ENCODE measurements around the gene CREBRF. TPM values are rescaled to one million over a fixed set of nuclear protein-coding genes. Genes with fewer than 3 reads are reported as not detected.
A peak's percentile ranks its signal among the peaks of the same experiment; 100 is the strongest.
"Not testable (repeated sequence)": the region's sequence is repeated elsewhere in the genome, so short reads cannot be mapped to it uniquely, and the experiment has no call there.

The CREBRF gene
- total and polyA plus RNA-seq, 2 of the 4 experiments (the other 2 are of a cell fraction), result 3.2 to 16.1 TPM

- Histone ChIP-seq H3K4me1 (ENCODE audit: control insufficient read depth, insufficient read depth, low read length) (peaks cover 13% of the 10 kb centered on the region), H3K27ac (ENCODE audit: insufficient read depth, low read length) (no peak overlapping the region), H3K9me1 (ENCODE audit: insufficient read depth, low read length) (peaks cover 5% of the 10 kb centered on the region), H2AK9ac (replicated peaks; ENCODE audit: low read depth, low read length, poor library complexity) (no peak overlapping the region), H3K56ac (ENCODE audit: extremely low read depth, insufficient read depth, low read length) (no peak overlapping the region), H4K5ac (ENCODE audit: low read depth, low read length) (no peak overlapping the region), H2AK5ac (ENCODE audit: low read depth, low read length) (peak overlapping the region; percentile 27; the same call in 1 of the 2 replicates), H3K9ac (ENCODE audit: low read depth, low read length) (no peak overlapping the region), H3K27me3 (ENCODE audit: control insufficient read depth, insufficient read depth, low read length) (no peaks in the 10 kb centered on the region), H2BK15ac (ENCODE audit: low read depth, low read length) (peak overlapping the region; percentile 78; the same call in 1 of the 3 replicates), H2AFZ (replicated peaks; ENCODE audit: low read length, poor library complexity) (peak overlapping the region; percentile 23), H3K14ac (replicated peaks; ENCODE audit: low read depth, low read length) (no peak overlapping the region), H3K4me3 (ENCODE audit: insufficient read depth, low read depth, low read length) (no peak overlapping the region), H3K4me2 (ENCODE audit: low read depth, low read length) (no peak overlapping the region), H4K20me1 (ENCODE audit: insufficient read depth, low read length) (no peaks in the 10 kb centered on the region), H4K8ac (ENCODE audit: low read depth in 2 of 2, low read length in 2 of 2) (no peak overlapping the region), H3K4ac (ENCODE audit: low read depth, low read length) (peak overlapping the region; percentile 60), H4K91ac (ENCODE audit: insufficient read depth, low read depth, low read length) (peak overlapping the region; percentile 38), H3K79me1 (ENCODE audit: low read depth in 1 of 2, low read length in 2 of 2) (no peaks in the 10 kb centered on the region), H3K23ac (ENCODE audit: low read depth, low read length) (no peak overlapping the region), H3K36me3 (ENCODE audit: control insufficient read depth, insufficient read depth, low read length) (no peaks in the 10 kb centered on the region), H2BK5ac (ENCODE audit: low read depth, low read length, poor library complexity, severe bottlenecking) (no peak overlapping the region), H2BK20ac (ENCODE audit: low read depth, low read length) (peak overlapping the region; percentile 48; the same call in 1 of the 2 replicates), H3K18ac (ENCODE audit: low read depth, low read length) (no peak overlapping the region), H3K9me3 (ENCODE audit: control insufficient read depth, insufficient read depth, low read length) (peaks cover 2% of the 10 kb centered on the region), H2BK120ac (ENCODE audit: low read depth, low read length) (peak overlapping the region; percentile 48)
- ChIA-PET POLR2A (ENCODE audit: unreplicated experiment) (no interaction called here), CTCF (no interaction called here)
- dilution Hi-C loops (cut with HindIII; ENCODE audit: low sequenced_read_pairs, unreplicated experiment), result no loop called here
- 33% methylated on average over 1 of the region's 8 CpGs; no CpG with 5 or more reads in 1 of the 2 experiments for WGBS, 2 experiments (ENCODE audit: extremely low coverage in 2 of 2, insufficient read length in 1 of 2)
- ATAC-seq (ENCODE audit: low read depth), result no peak
- in situ Hi-C loops (cut with MboI; ENCODE audit: low sequenced_read_pairs), result no loop called here
- intact Hi-C loops (cut with micrococcal nuclease), result no loop called here
- DNase-seq, result no peak
- TF ChIP-seq RFX5 (IDR thresholded peaks at IDR 0.05; ENCODE audit: low read depth, low read length) (no peak), SMC3 (IDR thresholded peaks at IDR 0.05; ENCODE audit: low read depth, low read length) (no peak), BHLHE40 (IDR thresholded peaks at IDR 0.05; ENCODE audit: low read depth, low read length) (no peak), MAFK (IDR thresholded peaks at IDR 0.05; ENCODE audit: low read depth, low read length) (no peak)
- TF ChIP-seq, protein P1, sequence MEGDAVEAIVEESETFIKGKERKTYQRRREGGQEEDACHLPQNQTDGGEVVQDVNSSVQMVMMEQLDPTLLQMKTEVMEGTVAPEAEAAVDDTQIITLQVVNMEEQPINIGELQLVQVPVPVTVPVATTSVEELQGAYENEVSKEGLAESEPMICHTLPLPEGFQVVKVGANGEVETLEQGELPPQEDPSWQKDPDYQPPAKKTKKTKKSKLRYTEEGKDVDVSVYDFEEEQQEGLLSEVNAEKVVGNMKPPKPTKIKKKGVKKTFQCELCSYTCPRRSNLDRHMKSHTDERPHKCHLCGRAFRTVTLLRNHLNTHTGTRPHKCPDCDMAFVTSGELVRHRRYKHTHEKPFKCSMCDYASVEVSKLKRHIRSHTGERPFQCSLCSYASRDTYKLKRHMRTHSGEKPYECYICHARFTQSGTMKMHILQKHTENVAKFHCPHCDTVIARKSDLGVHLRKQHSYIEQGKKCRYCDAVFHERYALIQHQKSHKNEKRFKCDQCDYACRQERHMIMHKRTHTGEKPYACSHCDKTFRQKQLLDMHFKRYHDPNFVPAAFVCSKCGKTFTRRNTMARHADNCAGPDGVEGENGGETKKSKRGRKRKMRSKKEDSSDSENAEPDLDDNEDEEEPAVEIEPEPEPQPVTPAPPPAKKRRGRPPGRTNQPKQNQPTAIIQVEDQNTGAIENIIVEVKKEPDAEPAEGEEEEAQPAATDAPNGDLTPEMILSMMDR (conservative IDR thresholded peaks at IDR 0.05; ENCODE audit: low read depth, low read length), result no peak
- BruUV-seq (replicated peaks), result no TSS peak
These were observed 10.7 kb upstream of the CREBRF start for GRCh38 chr5:173045474-173045873.

- H3K56ac ChIP-seq (ENCODE audit: extremely low read depth, insufficient read depth, low read length); H3K18ac ChIP-seq (ENCODE audit: low read depth, low read length); dilution Hi-C loops (cut with HindIII; ENCODE audit: low sequenced_read_pairs, unreplicated experiment); in situ Hi-C loops (cut with MboI; ENCODE audit: low sequenced_read_pairs); H3K27me3 ChIP-seq (ENCODE audit: control insufficient read depth, insufficient read depth, low read length); ATAC-seq (ENCODE audit: low read depth); H3K9ac ChIP-seq (ENCODE audit: low read depth, low read length); H4K8ac ChIP-seq (ENCODE audit: low read depth in 2 of 2, low read length in 2 of 2); H2AK5ac ChIP-seq (ENCODE audit: low read depth, low read length); BruUV-seq (replicated peaks); H2AK9ac ChIP-seq (replicated peaks; ENCODE audit: low read depth, low read length, poor library complexity); H3K27ac ChIP-seq (ENCODE audit: insufficient read depth, low read length); H2BK5ac ChIP-seq (ENCODE audit: low read depth, low read length, poor library complexity, severe bottlenecking); CTCF ChIA-PET; H3K14ac ChIP-seq (replicated peaks; ENCODE audit: low read depth, low read length); H4K20me1 ChIP-seq (ENCODE audit: insufficient read depth, low read length); DNase-seq; intact Hi-C loops (cut with micrococcal nuclease); H3K36me3 ChIP-seq (ENCODE audit: control insufficient read depth, insufficient read depth, low read length); POLR2A ChIA-PET (ENCODE audit: unreplicated experiment); H3K79me1 ChIP-seq (ENCODE audit: low read depth in 1 of 2, low read length in 2 of 2); H4K5ac ChIP-seq (ENCODE audit: low read depth, low read length); H2BK20ac ChIP-seq (ENCODE audit: low read depth, low read length); H3K23ac ChIP-seq (ENCODE audit: low read depth, low read length); H3K9me3 ChIP-seq (ENCODE audit: control insufficient read depth, insufficient read depth, low read length); H3K9me1 ChIP-seq (ENCODE audit: insufficient read depth, low read length); H2AFZ ChIP-seq (replicated peaks; ENCODE audit: low read length, poor library complexity); H3K4ac ChIP-seq (ENCODE audit: low read depth, low read length); H2BK120ac ChIP-seq (ENCODE audit: low read depth, low read length); H3K4me3 ChIP-seq (ENCODE audit: insufficient read depth, low read depth, low read length); H3K4me2 ChIP-seq (ENCODE audit: low read depth, low read length): not testable (repeated sequence)
- WGBS, 2 experiments (ENCODE audit: extremely low coverage in 2 of 2, insufficient read length in 1 of 2), result no CpG with 5 or more reads among the region's 12 CpGs
- peak overlapping the region; percentile 81; the same call in 1 of the 3 replicates for H2BK15ac ChIP-seq (ENCODE audit: low read depth, low read length)
- H4K91ac ChIP-seq (ENCODE audit: insufficient read depth, low read depth, low read length), result peak overlapping the region; percentile 13; the same call in 1 of the 2 replicates
- peaks cover 19% of the 10 kb centered on the region for H3K4me1 ChIP-seq (ENCODE audit: control insufficient read depth, insufficient read depth, low read length)
These were observed 8.9 kb upstream of the CREBRF start for GRCh38 chr5:173047096-173047837.

Data from IMR-90 (cell line).